Right lobe of liver (tissue), 6 donors: ENCODE measurements around the gene PCSK6. TPM values are rescaled to one million over a fixed set of nuclear protein-coding genes. Genes with fewer than 3 reads are reported as not detected.

Experiments used
- ATAC-seq, 4 donors: fragments of 200-7000 bp; cut with Tn5 transposase; one replicate each; pipeline ENCODE4 v1.9.1; 2020; ENCODE audit warnings: mild to moderate bottlenecking in 4 of 4, moderate library complexity in 4 of 4
- DNase-seq, 3 donors: peaks; one replicate each; pipeline ENCODE4 v3.0.0-alpha.2; 2020
- H3K27ac ChIP-seq, 3 donors: fragments of 200-600 bp; one replicate each; pipeline ENCODE4 v1.8.0; 2022
- H3K27me3 ChIP-seq, 2 donors: fragments of 200-600 bp; one replicate each; pipeline ENCODE4 v1.8.0; 2022
- H3K36me3 ChIP-seq, 4 donors: fragments of 200-600 bp; sonication (generic) in 1 of 4; one replicate each; pipeline versions ENCODE4 v1.5.1 to v1.8.0; 2017 to 2022; ENCODE audit warnings: control low read depth in 1 of 4
- H3K4me1 ChIP-seq, 4 donors: fragments of 200-600 bp; sonication (generic) in 1 of 4; one replicate each; pipeline versions ENCODE4 v1.5.1 to v1.8.0; 2017 to 2022; ENCODE audit warnings: control low read depth in 1 of 4
- H3K4me3 ChIP-seq, 3 donors: fragments of 200-600 bp; one replicate each; pipeline ENCODE4 v1.8.0; 2022
- H3K9me3 ChIP-seq, 4 donors: fragments of 200-600 bp; sonication (generic) in 1 of 4; one replicate each; pipeline versions ENCODE4 v1.5.1 to v1.8.0; 2017 to 2022; ENCODE audit warnings: control low read depth in 1 of 4
- CTCF ChIP-seq, 4 donors: fragments of 200-600 bp in 3 of 4; fragments of 450-650 bp in 1 of 4; IDR thresholded peaks; one replicate each; pipeline versions ENCODE4 v1.5.1 to v1.8.0; 2016 to 2022; ENCODE audit warnings: antibody characterized with exemption in 4 of 4, mild to moderate bottlenecking in 2 of 4
- POLR2A ChIP-seq: fragments of 450-650 bp; IDR thresholded peaks from one replicate; pipeline ENCODE4 v1.6.1; 2017; ENCODE audit warnings: antibody characterized with exemption, mild to moderate bottlenecking
- WGBS: methylation state at CpG from one replicate; pipeline ENCODE4 v1.1.6; 2018; ENCODE audit warnings: low coverage, low lambda C conversion rate; ENCODE audit not compliant: insufficient coverage; ENCODE audit errors: missing lambda C conversion rate; 5-methylcytosine and 5-hydroxymethylcytosine counted together
- intact Hi-C, 2 donors: fragments of 100-400 bp; cut with DNase I; formaldehyde crosslinking; loops; one replicate each; pipeline versions ENCODE4 v1.11.2 to v1.14.1; 2022
- total RNA-seq, 6 experiments: library from RNA; depleted of rRNA in 2 of 6; stranded (reverse); fragments of >200 nt in 2 of 6; fragmentation: NEBNext Ultra II Directional in 3 of 6; extraction: Animal tissue kit (Norgen Biotek cat#: 25700) in 3 of 6; gene quantifications; one replicate each; pipeline versions ENCODE4 v1.1.0 to v1.2.4, GENCODE V29; 2016 to 2023
- donor health status: DM: no; HTN: yes; CAD: no.
- donor health status: DM: no; HTN: no; CAD: no.
- donor health status: DM: no; HTN: no; CAD: no.
- donor health status: DM: no; HTN: yes; CAD: no.
- donor health status: DM: no; HTN: yes; CAD: no.

PCSK6 gene
- total RNA-seq, 6 experiments from 2014 or later: 165 to 218 (median 207) TPM

DNA sequence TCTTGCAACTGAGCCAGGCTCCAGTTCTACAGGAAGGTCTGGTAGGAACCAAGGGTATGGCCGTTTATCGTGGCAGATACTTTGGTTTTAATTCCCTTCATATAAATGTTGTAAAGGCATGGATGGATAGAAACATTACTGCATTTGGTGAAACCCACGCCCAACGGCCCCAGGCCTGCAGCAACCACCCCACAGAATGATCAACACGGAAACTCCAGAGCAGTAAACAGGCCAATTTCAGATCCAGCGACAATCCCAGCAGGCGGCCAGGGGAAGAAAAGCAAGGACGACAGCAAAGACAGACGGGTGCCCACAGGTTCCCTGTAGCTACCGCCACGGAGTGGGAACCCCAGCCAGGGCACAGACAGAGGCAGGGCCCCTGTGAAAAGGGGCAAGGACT lies 32.6 kb upstream of the PCSK6 start:
- intact Hi-C loops: no loop called here
- DNase-seq: no peak
- Histone ChIP-seq H3K36me3 (no peaks in the 10 kb centered on the region), H3K27me3 (no peaks in the 10 kb centered on the region), H3K27ac (no peak overlapping the region), H3K9me3 (peaks cover 0 to 14% (median 0%) of the 10 kb centered on the region in 4 donors), H3K4me3 (no peak overlapping the region), H3K4me1 (peaks cover 0 to 5% (median 2%) of the 10 kb centered on the region in 4 donors)
- no peak for ATAC-seq
- TF ChIP-seq POLR2A (no peak), CTCF (IDR thresholded peaks at IDR 0.05) (no peak)
- WGBS: 83% methylated on average over 11 of the region's 11 CpGs

GRCh38 chr15:101521591-101521990 lies 32.1 kb upstream of the PCSK6 start:
- DNase-seq: no peak
- Histone ChIP-seq H3K36me3 (no peaks in the 10 kb centered on the region), H3K4me3 (no peak overlapping the region), H3K27ac (no peak overlapping the region), H3K4me1 (peaks cover 0 to under 1% (median 0%) of the 10 kb centered on the region in 4 donors), H3K27me3 (no peaks in the 10 kb centered on the region), H3K9me3 (peaks cover 0 to 16% (median 0%) of the 10 kb centered on the region in 4 donors)
- TF ChIP-seq POLR2A (no peak), CTCF (IDR thresholded peaks at IDR 0.05) (no peak)
- WGBS: 29% methylated on average over 5 of the region's 5 CpGs
- intact Hi-C loops: no loop called here
- no peak for ATAC-seq

DNA sequence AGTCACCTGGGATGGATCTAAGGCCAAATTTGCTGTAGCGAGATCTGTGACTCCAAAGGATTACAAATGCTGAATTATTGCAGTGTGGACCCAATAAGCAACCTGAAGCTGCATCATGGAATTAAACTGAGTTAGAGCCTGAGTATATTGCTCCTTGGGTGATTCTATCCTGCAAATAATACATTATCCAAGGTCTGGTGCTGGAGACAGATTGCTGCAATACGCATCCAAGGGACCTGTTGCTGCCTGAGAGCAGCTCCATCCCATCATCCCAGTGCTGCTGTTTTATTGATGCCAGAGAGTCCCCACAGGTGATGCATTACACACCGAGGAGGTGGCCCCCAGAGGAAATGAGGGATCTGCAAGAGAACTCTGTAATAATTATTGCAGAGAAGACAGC lies 31.6 kb upstream of the PCSK6 start:
- Histone ChIP-seq H3K4me3 (no peak overlapping the region), H3K27me3 (no peaks in the 10 kb centered on the region), H3K36me3 (no peaks in the 10 kb centered on the region), H3K4me1 (no peaks in the 10 kb centered on the region), H3K9me3 (peaks cover 0 to 16% (median 0%) of the 10 kb centered on the region in 4 donors), H3K27ac (no peak overlapping the region)
- WGBS: 72% methylated on average over 3 of the region's 3 CpGs
- TF ChIP-seq POLR2A: no peak
- no peak for TF ChIP-seq CTCF (IDR thresholded peaks at IDR 0.05)
- ATAC-seq: no peak
- intact Hi-C loops: no loop called here
- no peak for DNase-seq

DNA sequence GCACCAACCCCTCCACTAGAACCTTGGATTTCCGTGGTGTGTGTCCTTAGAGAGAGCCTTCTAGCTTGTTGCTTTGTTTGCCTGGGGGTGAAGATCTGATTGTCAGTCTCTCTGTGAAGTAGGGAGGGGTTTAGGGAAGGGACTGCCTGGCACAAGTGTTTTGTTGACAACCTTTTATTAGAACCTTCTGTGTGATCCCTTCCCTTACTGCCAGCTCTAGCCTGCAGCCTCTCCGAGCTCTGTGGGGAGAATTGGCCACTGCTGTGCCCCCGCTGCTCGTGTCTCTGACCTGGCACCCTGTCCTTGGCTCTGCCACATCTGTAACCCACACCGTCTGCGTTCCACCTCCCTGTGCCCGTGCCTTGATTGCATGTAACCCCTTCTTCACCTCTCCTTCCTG lies 30.9 kb upstream of the PCSK6 start:
- Histone ChIP-seq H3K4me1 (no peaks in the 10 kb centered on the region), H3K27me3 (no peaks in the 10 kb centered on the region), H3K4me3 (no peak overlapping the region), H3K9me3 (peaks cover 0 to 16% (median 0%) of the 10 kb centered on the region in 4 donors), H3K36me3 (no peaks in the 10 kb centered on the region), H3K27ac (no peak overlapping the region)
- 63% methylated on average over 6 of the region's 7 CpGs for WGBS
- ATAC-seq: no peak
- TF ChIP-seq POLR2A: no peak
- TF ChIP-seq CTCF (IDR thresholded peaks at IDR 0.05): no peak
- DNase-seq: no peak
- intact Hi-C loops: no loop called here

- DNase-seq (no peak), ATAC-seq (no peak)
- intact Hi-C loops: no loop called here
- H3K27me3 ChIP-seq: no peaks in the 10 kb centered on the region
- peaks cover 0 to 16% (median 0%) of the 10 kb centered on the region in 4 donors for H3K9me3 ChIP-seq
- no peaks in the 10 kb centered on the region for H3K36me3 ChIP-seq
- TF ChIP-seq POLR2A (no peak), CTCF (IDR thresholded peaks at IDR 0.05) (no peak)
- H3K4me3 ChIP-seq: no peak overlapping the region
- H3K4me1 ChIP-seq: no peaks in the 10 kb centered on the region
- H3K27ac ChIP-seq: no peak overlapping the region
Observed at GRCh38 chr15:101517504-101517903, 28.0 kb upstream of the PCSK6 start.
